Stimulated activated CD4-positive, alpha-beta T cell treated with anti-CD3 and anti-CD28 coated beads, TNF-alpha, amount 100 ng/mL, for 1 hour (primary cell): Measurements from ENCODE around the gene GPR153.

Experiments
- DNase-seq, 3 donors: peaks; one replicate each; pipeline ENCODE4 v3.0.0-alpha.2; 2020; ENCODE audit warnings: low read depth in 3 of 3, low spot score in 1 of 3

The GPR153 gene

DNA sequence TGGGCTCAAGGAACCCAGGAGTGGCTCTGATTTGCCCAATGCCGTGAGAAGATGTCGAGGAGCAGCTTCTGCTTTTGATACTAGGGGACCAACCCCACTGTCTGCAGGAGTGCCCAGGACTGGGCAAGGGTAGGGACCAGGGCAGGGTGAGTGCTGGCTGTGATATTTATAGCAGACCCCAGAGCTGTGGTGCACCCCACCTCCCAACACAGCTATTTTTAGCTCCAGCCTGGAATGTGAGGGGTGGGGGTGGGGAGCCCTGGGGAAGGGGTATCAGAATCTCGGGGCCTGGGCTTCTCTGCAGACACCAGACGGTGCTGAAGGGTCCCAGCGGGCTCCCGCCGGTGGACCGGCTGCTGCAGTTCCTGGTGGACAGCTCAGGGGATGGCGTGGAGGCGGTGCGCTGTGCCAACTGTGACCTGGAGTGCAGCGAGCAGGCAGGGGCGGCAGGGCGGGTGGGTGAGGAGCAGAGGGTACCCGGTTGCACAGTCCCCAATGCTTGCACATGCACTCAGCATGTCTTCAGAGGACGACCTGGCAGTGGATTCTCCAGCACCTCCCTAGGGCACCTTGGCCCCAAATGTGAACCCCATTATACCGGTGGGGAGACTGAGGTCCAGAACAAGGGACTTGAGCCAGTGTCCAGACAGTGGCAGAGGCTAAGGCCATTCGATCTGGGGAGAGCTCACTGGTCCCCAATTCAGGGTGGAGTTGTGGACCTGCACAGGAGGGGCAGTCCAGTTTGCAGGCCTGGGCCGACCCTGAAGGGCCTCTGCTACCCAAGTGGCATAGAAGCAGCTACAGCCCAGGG, 53.6 kb downstream of the GPR153 start:
- DNase-seq: no peak

DNA sequence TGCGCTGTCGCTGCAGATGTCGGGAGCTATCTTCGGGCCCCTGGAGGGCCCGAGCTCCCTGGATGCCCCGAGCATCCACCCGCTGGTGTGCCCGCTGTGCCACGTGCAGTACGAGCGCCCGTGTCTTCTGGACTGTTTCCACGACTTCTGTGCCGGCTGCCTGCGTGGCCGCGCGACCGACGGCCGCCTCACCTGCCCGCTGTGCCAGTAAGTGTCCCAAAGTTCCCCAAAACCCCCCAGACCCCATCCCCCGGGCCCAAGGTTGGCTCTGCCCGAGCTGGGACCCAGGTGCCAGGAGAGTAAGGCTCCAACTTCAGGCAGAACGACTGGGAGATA, 54.4 kb downstream of the GPR153 start:
- no peak for DNase-seq

DNA sequence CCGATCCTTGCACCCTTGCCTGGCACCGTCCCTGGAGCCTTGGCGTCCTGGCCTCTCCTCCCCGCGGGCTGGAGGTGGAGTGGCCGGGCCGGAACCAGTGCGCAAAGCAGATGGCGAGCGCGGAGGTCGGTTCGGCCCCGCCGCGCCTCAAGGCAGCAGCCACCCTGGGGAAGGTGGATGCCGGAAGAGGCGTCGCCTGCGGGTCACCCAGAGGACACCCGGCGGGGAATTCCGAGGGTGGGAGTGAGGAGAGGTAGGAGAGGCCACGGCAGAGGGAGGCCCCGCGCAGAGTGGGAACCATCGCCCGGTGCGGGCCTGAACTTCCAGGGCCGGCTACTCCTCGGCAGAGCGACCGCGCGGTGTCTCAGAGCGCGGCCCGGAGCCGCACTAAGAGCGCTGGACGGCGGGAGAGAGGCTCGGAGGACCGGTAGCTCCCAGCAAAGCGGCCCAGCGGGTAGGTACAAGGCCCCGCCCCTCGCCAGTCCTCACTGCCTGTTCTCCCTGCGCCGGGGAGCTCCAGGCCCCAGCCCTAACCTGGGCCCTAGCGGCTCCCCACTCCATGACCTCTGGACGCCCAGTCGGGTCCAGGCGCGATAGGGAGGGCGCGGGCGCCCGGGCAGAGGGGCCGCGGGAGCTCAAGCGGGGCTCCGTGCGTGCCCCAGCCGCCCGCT, 54.9 kb downstream of the GPR153 start, which contains the start of gene RNF207:
TSS of gene RNF207 (plus strand) at position 271 of the 671 bp plus-strand sequence. CDS start 417 bp downstream, outside the sequence.
- peak; percentile 15 to 51 (median 16) for DNase-seq

DNA sequence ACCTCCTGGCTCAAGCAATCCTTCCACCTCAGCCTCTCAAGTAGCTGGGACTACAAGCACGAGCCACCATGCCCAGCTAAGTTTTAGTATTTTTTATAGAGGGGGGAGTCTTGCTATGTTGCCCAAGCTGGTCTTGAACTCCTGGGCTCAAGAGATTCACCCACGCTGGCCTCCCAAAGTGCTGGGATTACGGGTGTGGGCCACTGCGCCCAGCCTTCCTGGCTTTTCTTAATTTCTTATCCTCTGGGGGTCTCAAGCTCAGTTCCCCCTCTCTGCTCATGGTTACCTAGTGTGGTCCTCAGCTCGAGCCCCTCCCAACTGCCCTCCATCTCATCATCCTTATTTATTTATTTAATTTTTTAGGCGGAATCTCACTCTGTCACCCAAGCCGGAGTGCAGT, 58.6 kb downstream of the GPR153 start:
- no peak for DNase-seq

DNA sequence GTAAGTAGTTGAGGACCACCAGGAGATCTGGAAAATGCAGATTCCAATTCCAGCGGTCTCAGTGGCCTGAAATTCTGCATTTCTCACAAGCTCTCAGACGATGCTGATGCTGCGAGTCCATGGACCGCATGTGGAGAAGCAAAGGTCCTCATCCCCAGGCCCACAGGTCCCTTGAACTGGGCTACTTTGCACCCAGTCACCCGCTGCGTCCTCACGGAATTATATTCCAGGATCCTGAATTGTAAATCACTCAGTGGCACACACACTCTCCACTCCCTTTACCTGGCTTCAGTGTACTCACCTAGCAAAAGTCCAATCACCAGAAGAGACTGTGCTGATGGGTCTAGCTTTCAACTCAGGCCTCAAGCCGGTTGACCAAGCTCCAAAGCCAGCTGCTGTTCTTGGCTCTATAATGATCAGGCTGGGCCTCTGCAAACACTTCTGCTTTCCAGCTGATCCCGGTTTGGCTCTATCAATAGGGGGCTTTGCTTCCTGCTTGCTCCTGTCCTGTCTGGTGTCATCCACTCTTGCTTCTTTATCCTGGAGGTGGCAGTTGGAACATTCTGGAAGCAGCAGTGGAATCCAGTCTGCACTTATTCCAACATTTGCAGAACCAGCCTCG, 60.6 kb downstream of the GPR153 start:
- DNase-seq: no peak

DNA sequence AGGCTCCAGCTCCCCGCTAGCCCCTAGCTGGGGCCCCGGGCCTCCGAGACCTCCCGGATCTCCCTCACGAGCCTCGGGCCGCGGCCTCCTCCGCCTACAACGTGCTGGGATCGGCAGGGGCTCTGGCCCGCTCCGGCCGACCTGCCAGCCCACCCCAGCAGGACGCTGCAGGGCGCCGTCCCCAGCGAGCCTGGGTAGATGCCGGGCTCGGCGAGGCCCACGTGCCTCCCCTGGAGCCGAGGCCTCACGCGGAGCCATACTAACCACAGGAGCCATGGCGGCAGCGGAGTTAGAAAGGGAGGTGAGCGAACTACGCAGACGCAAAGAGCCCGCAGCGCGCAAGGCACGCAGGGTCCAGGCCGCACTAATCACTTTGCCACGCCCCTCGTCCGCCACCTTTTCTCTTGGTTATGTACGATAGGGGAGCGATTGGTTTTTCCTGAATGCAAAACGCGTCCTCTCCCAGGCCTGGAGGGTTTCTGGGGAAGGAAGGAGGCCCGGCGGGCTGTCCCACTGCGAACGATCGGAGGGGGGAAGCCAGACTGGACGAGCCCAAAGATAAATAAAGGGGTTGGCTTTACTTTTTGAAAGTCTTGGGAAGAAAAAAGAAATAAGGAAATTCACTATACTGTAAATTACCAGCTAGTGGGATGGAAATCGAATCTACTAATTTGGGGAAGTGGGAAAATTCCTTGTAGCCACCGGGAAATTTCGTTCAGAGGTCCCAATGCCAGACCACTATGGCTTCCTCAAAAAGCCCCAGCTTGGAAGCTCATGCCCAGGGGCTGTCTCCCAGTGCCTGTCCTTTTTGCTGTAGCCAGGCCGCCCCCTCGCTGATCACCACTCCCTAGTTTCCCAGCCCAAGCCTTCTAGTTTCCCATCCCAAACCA, 61.4 kb downstream of the GPR153 start, which contains the start of gene RPL22:
TSS of gene RPL22 (minus strand) at position 298 of the 890 bp plus-strand sequence. CDS start at position 276, 22 bp downstream.
- peak; percentile 89 to 91 (median 91) for DNase-seq

DNA sequence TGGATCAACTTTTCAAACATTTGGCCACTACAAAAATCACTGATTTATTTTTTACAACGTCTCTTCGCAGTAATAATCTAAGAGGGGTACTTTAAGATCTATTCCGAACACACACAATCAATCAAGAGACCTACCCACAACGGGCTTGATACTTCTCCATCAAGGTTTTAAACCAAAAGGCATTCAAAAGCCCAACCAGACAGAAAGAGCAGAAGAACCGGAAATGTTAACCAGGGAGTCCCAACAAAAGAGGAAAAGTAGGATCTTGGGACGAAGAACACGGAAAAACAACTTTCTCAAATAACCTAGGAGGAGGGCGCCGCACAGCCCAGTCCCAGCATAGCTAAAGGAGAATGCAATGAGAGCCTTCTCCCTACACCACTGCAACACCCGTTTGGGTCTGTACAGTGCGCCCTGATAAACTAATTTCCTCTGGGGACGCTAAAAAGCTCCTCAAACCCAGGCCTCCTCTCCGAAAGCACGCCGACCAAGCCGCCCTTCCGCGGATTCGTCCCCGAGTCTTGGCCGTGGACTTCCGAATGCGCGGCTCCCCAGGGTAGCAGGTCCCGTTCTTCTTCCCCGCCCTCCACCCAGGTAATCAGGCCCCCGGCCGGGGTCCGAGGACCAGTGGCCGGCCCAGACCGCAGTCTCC, 62.1 kb downstream of the GPR153 start:
- peak in 1 of 3 donors; percentile 9 for DNase-seq

DNA sequence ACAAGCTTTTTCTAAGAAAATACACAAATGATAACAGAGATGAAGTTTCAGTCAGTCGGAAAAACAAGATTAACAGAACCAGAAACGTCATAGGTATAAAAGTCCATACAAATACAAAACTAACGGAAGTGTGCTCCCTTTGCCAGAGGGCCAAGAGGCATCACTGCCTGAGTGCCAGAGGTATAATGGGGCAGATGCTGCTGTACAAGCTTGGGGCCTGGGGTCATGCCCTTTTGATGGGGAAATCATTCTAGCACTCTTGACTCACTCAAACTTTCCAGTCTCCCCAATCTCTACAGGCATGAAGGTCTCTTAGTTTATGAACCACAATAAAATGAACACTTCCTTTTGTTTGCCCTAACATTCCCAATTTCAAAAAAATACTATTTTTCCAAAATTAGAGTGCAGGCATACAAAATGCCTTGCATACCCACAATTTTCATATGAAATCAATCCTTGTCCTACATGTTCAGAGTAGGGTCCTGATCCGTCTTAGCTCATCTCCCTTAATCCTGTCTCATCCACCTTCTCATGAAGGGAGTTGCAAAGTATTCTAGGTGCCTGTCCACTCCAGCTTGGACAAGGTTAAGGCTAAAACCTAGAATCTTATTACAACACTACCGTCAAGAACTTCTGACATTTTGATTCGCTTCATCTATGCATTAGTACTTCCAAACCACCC, 63.0 kb downstream of the GPR153 start:
- no peak for DNase-seq
